GM18951 (cell line): ENCODE results near the gene ATP6V0A4.

Experiments
- POLR2A ChIP-seq: IDR thresholded peaks from 4 replicates; pipeline ENCODE4 v1.6.1; 2011; ENCODE audit warnings: mild to moderate bottlenecking; ENCODE audit not compliant: insufficient read length, insufficient read depth; ENCODE audit errors: extremely low read depth
- in situ Hi-C: fragments of 300-500 bp; cut with MboI; formaldehyde crosslinking; loops from one replicate; pipeline ENCODE4 v1.12.0; 2022; ENCODE audit warnings: low sequenced_read_pairs, mixed read lengths, inconsistent platforms; ENCODE audit not compliant: unreplicated experiment

Gene ATP6V0A4

GRCh38 chr7:138735399-138735798, 62.6 kb downstream of the ATP6V0A4 start:
- TF ChIP-seq POLR2A = no peak
- in situ Hi-C loops = loop anchor here (25.0 kb wide), 3 partner anchors 273 to 823 kb away; partner anchors contain the start of gene TRIM24

GRCh38 chr7:138731733-138732132, 66.3 kb downstream of the ATP6V0A4 start:
- in situ Hi-C loops = loop anchor here (25.0 kb wide), 3 partner anchors 269 to 819 kb away; partner anchors contain the start of gene TRIM24

- in situ Hi-C loops = loop anchor here (25.0 kb wide), 3 partner anchors 267 to 817 kb away; partner anchors contain the start of gene TRIM24
- TF ChIP-seq POLR2A = no peak
Observed at GRCh38 chr7:138729444-138729843, 68.6 kb downstream of the ATP6V0A4 start.

GRCh38 chr7:138727336-138728099, 70.5 kb downstream of the ATP6V0A4 start:
- no peak for TF ChIP-seq POLR2A
- in situ Hi-C loops = loop anchor here (25.0 kb wide), 3 partner anchors 265 to 815 kb away; partner anchors contain the start of gene TRIM24

GRCh38 chr7:138726288-138726687, 71.7 kb downstream of the ATP6V0A4 start:
- in situ Hi-C loops = loop anchor here (25.0 kb wide), 3 partner anchors 264 to 814 kb away; partner anchors contain the start of gene TRIM24
- no peak for TF ChIP-seq POLR2A

- in situ Hi-C loops = no loop called here
- no peak for TF ChIP-seq POLR2A
Observed at GRCh38 chr7:138720286-138720685, 77.7 kb downstream of the ATP6V0A4 start.

GRCh38 chr7:138716889-138717288, 81.1 kb downstream of the ATP6V0A4 start:
- TF ChIP-seq POLR2A = no peak
- in situ Hi-C loops = no loop called here

GRCh38 chr7:138713191-138713590, 84.8 kb downstream of the ATP6V0A4 start:
- in situ Hi-C loops = no loop called here
- no peak for TF ChIP-seq POLR2A

- no peak for TF ChIP-seq POLR2A
- in situ Hi-C loops = no loop called here
Observed at GRCh38 chr7:138712652-138713051, 85.3 kb downstream of the ATP6V0A4 start.

- in situ Hi-C loops = no loop called here
Observed at GRCh38 chr7:138710536-138711385, 87.2 kb downstream of the ATP6V0A4 start.

GRCh38 chr7:138705167-138705566, 92.8 kb downstream of the ATP6V0A4 start:
- no peak for TF ChIP-seq POLR2A
- in situ Hi-C loops = no loop called here

More at GRCh38 chr7:138710536-138711385, 87.2 kb downstream of the ATP6V0A4 start:
- TF ChIP-seq POLR2A = no peak

GRCh38 chr7:138701537-138701923, 96.5 kb downstream of the ATP6V0A4 start:
- in situ Hi-C loops = no loop called here
- no peak for TF ChIP-seq POLR2A

GRCh38 chr7:138700857-138701536, 97.0 kb downstream of the ATP6V0A4 start, which contains the start of gene SVOPL:
Gene SVOPL, minus strand, starts transcription at chr7:138701362. Its CDS starts 22,317 bp downstream, at chr7:138679045.
- in situ Hi-C loops = no loop called here
- no peak for TF ChIP-seq POLR2A

GRCh38 chr7:138699661-138700060, 98.3 kb downstream of the ATP6V0A4 start:
- no peak for TF ChIP-seq POLR2A
- in situ Hi-C loops = no loop called here
